Measurements from ENCODE around the gene SPATA18. TPM values are rescaled to one million over a fixed set of nuclear protein-coding genes. Genes with fewer than 3 reads are reported as not detected.

The SPATA18 gene, protein sequence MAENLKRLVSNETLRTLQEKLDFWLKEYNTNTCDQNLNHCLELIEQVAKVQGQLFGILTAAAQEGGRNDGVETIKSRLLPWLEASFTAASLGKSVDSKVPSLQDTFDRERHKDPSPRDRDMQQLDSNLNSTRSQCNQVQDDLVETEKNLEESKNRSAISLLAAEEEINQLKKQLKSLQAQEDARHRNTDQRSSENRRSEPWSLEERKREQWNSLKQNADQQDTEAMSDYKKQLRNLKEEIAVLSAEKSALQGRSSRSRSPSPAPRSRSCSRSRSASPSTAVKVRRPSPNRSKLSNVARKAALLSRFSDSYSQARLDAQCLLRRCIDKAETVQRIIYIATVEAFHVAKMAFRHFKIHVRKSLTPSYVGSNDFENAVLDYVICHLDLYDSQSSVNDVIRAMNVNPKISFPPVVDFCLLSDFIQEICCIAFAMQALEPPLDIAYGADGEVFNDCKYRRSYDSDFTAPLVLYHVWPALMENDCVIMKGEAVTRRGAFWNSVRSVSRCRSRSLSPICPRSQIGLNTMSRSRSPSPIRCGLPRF
- 1.9 TPM for total RNA-seq

DNA sequence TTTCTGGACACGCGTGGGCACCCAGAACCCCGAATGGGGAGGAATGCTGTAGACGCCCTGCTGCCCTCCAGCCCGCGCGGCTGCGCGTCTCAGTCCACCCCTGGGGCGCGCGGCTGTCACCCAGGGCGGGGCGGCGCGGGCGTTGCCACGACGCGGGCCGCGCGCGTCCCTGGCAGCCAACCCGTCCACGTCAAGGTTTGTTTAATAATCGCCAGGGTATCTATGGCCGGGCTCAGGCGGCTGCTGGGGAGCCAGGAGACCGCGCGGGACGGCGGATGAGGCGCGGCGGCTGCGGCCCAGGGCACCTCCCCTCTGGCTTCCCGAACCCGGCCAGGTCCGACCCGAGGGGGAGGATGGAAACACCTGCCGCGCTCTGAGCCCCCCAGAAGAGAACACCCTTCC lies at the start of gene SPATA18:
Gene SPATA18 (plus strand): TSS at position 92 of the 402 bp plus-strand sequence. CDS start 401 bp downstream, outside the sequence.

DNA sequence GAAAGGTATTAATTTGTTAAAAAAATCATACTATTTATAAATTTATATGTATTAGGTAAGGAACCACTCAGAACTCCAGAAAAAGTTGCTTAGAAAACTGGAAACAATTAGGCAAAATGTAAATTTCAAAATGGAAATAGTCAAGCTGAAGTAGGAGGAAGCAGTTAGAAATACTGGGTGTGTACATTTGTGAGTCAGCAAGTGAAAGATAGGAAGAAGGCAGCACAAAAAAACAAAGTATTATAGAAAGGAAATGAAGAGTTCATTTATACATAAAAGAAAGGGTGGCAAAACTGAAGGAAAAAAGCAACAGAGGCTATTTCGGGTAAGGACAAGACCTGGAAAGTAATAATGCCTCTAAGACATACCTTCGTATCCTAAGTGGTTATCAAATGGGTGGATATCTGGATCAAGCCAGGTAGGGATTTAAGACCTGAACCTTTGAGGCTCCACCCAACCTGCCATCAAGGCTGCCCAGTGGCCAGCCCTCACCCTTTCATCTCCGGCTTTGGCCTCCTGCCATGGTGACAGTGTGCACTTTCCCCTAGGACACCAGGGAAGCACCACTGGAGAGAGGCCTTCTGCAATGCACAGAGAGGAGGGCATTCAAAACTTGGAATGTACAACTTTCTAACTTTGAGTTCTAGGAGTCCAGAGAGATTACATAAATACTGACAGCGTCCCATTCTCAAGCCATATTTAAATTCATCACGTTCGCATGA lies 31.0 kb upstream of the SPATA18 start, which contains the start of gene LRRC66:
Gene LRRC66 (minus strand): TSS at position 428 of the 722 bp plus-strand sequence. CDS start 2,750 bp downstream, outside the sequence.

DNA sequence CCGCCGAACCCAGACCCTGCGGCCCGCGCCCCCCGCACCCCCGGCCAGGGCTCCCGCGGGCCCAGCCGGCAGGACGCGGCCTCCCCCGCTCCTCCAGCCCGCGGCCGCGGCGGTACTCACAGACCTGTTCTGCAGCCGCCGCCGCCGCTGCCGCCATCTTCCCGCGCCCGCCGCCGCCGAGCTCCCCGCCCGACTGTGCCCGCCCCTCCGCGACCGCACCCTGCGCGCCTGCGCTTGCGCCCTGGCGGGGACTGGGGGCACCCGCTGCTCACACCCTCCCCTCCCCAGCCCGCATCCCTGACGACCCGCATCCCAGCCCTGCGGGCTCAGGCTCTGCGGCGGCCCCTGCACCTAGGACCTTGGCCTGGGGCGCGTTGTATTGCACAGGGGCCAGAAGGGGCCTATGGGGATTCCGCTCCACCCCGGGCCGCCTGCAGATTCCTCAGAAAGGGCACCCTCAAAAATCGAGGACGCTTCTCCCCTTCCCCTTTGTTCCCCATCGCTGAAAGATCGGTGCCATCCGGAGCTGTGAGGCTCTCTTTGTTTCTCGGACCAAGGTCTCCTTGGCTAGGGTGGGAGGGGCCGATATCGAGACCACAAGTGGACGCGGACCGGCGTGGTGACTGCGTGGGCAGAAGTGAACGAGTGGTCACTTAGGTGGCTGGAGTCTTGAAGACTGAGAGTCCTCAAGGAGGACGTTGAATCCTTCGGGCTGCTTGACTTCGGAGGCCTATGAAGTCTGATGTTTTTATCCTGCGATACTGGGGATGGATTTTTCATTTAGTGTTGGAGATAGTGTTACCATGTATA lies 12.8 kb upstream of the SPATA18 start, which contains the start of gene SGCB:
Gene SGCB (minus strand): TSS at position 197 of the 810 bp plus-strand sequence. CDS start 40 bp downstream, at position 157.

Other genes starting within 250 kb of the SPATA18 start
- 36.1 TPM for gene DCUN1D4, start 208.2 kb upstream of the SPATA18 start, total RNA-seq
- 0.82 TPM for gene LRRC66, start 30.9 kb upstream of the SPATA18 start, total RNA-seq
- 54.5 TPM for gene SGCB, start 13.0 kb upstream of the SPATA18 start, total RNA-seq

Measured in metanephros (tissue), 1 donor.